ENCODE measurements around the gene MS4A12.

MS4A12 gene

GRCh38 chr11:60511393-60511792 is 18.8 kb downstream of the MS4A12 start:
- Histone ChIP-seq H3K4me3 (ENCODE audit: low read length) (no peak overlapping the region), H3K4me1 (ENCODE audit: control insufficient read depth, low read length) (peaks cover 8% of the 10 kb centered on the region), H3K36me3 (ENCODE audit: control insufficient read depth, low read length) (no peaks in the 10 kb centered on the region), H3K79me2 (ENCODE audit: control insufficient read depth, low read length) (no peaks in the 10 kb centered on the region), H3K27ac (ENCODE audit: low read depth, low read length) (no peak overlapping the region), H3F3A (ENCODE audit: control insufficient read depth, insufficient read depth) (no peaks in the 10 kb centered on the region), H3K4me2 (ENCODE audit: low read length) (no peak overlapping the region), H3K9me2 (replicated peaks; ENCODE audit: control insufficient read depth, low read length) (no peaks in the 10 kb centered on the region), H4K20me1 (ENCODE audit: control insufficient read depth, insufficient read depth, low read depth, low read length) (no peaks in the 10 kb centered on the region), H3K9me3 (ENCODE audit: control insufficient read depth, insufficient read depth, low read length) (no peaks in the 10 kb centered on the region; the same call in 1 of the 2 replicates), H3K27me3 (ENCODE audit: control insufficient read depth, low read length) (no peaks in the 10 kb centered on the region)
- TF ChIP-seq CTCF (IDR thresholded peaks at IDR 0.05; ENCODE audit: low read depth, low read length, poor library complexity, severe bottlenecking), result no peak
- TF ChIP-seq EZH2phosphoT487 (IDR thresholded peaks at IDR 0.05; ENCODE audit: borderline replicate concordance, low read length), result no peak

DNA sequence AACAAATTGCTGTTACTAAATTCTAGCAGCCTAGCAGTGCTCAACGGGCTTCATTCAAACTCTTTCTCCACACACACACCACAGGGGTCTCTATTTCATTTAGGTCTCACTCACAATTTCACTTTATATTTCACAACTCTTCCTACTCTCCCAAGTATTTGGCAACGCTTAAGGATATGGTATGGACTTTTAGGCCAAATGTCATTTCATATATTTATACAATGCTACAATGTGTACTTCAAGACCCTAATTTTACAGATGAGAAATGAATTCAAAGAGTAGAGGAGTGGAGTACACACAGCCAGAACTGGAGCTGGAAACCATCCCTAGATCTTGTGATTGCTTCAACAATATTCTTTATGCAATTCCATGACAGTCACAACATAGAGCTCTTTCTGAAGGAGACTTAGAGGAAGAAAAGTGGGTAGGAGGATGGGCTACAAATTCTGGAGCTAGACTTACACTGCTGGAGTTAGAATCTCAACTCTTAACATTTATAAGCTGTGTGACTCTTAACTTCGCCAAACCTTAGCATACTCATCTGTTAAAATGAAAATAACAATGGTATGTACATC is 20.2 kb downstream of the MS4A12 start:
- H3K27me3 ChIP-seq (ENCODE audit: control insufficient read depth, low read length), result no peaks in the 10 kb centered on the region; the same call in 1 of the 2 replicates

GRCh38 chr11:60513496-60514460 is 21.2 kb downstream of the MS4A12 start:
- Histone ChIP-seq H3K9me2 (replicated peaks; ENCODE audit: control insufficient read depth, low read length) (no peaks in the 10 kb centered on the region), H3K4me2 (ENCODE audit: low read length) (no peak overlapping the region), H3F3A (ENCODE audit: control insufficient read depth, insufficient read depth) (no peaks in the 10 kb centered on the region), H3K79me2 (ENCODE audit: control insufficient read depth, low read length) (no peaks in the 10 kb centered on the region), H4K20me1 (ENCODE audit: control insufficient read depth, insufficient read depth, low read depth, low read length) (no peaks in the 10 kb centered on the region), H3K36me3 (ENCODE audit: control insufficient read depth, low read length) (no peaks in the 10 kb centered on the region), H3K4me1 (ENCODE audit: control insufficient read depth, low read length) (peaks cover 8% of the 10 kb centered on the region), H3K27me3 (ENCODE audit: control insufficient read depth, low read length) (no peaks in the 10 kb centered on the region; the same call in 1 of the 2 replicates), H3K4me3 (ENCODE audit: low read length) (no peak overlapping the region), H3K27ac (ENCODE audit: low read depth, low read length) (no peak overlapping the region), H3K9me3 (ENCODE audit: control insufficient read depth, insufficient read depth, low read length) (no peaks in the 10 kb centered on the region; the same call in 1 of the 2 replicates)
- no peak for TF ChIP-seq EZH2phosphoT487 (IDR thresholded peaks at IDR 0.05; ENCODE audit: borderline replicate concordance, low read length)
- TF ChIP-seq CTCF (IDR thresholded peaks at IDR 0.05; ENCODE audit: low read depth, low read length, poor library complexity, severe bottlenecking), result no peak

More for the DNA sequence above, 20.2 kb downstream of the MS4A12 start:
- H4K20me1 ChIP-seq (ENCODE audit: control insufficient read depth, insufficient read depth, low read depth, low read length), result no peaks in the 10 kb centered on the region
- H3K9me3 ChIP-seq (ENCODE audit: control insufficient read depth, insufficient read depth, low read length), result no peaks in the 10 kb centered on the region; the same call in 1 of the 2 replicates
- no peak for TF ChIP-seq CTCF (IDR thresholded peaks at IDR 0.05; ENCODE audit: low read depth, low read length, poor library complexity, severe bottlenecking)
- no peak for TF ChIP-seq EZH2phosphoT487 (IDR thresholded peaks at IDR 0.05; ENCODE audit: borderline replicate concordance, low read length)
- no peak overlapping the region for H3K27ac ChIP-seq (ENCODE audit: low read depth, low read length)
- H3K9me2 ChIP-seq (replicated peaks; ENCODE audit: control insufficient read depth, low read length), result no peaks in the 10 kb centered on the region
- H3K79me2 ChIP-seq (ENCODE audit: control insufficient read depth, low read length), result no peaks in the 10 kb centered on the region
- H3K4me2 ChIP-seq (ENCODE audit: low read length), result no peak overlapping the region
- H3K4me1 ChIP-seq (ENCODE audit: control insufficient read depth, low read length), result peaks cover 8% of the 10 kb centered on the region
- H3F3A ChIP-seq (ENCODE audit: control insufficient read depth, insufficient read depth), result no peaks in the 10 kb centered on the region
- H3K4me3 ChIP-seq (ENCODE audit: low read length), result no peak overlapping the region
- no peaks in the 10 kb centered on the region for H3K36me3 ChIP-seq (ENCODE audit: control insufficient read depth, low read length)

All from DOHH2 (cell line).